ENCODE measurements around the gene NTMT1.

DNA sequence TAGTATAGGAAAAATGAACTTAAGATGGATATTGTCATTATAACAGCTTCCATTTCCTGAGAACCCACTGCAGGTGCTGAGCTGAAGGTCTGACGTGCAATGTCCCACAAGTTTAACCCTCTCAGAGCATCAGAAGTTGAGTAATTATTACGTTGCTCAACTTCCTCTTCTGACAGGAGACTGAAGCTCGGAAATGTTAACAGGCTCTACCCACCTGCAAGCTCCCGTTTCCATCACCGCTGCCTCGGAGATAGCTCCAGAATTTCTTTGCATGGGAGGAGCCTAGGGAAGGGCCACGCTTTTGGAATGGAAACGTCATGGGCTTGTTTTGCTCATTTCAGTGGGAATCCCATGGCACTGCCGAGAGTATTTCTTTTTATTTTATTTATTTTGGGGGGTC is 1.0 kb upstream of the NTMT1 start:
- TF ChIP-seq POLR2A (IDR thresholded peaks at IDR 0.05) (no peak), POLR2AphosphoS5 (IDR thresholded peaks at IDR 0.05) (no peak)
- TF ChIP-seq, protein P1, sequence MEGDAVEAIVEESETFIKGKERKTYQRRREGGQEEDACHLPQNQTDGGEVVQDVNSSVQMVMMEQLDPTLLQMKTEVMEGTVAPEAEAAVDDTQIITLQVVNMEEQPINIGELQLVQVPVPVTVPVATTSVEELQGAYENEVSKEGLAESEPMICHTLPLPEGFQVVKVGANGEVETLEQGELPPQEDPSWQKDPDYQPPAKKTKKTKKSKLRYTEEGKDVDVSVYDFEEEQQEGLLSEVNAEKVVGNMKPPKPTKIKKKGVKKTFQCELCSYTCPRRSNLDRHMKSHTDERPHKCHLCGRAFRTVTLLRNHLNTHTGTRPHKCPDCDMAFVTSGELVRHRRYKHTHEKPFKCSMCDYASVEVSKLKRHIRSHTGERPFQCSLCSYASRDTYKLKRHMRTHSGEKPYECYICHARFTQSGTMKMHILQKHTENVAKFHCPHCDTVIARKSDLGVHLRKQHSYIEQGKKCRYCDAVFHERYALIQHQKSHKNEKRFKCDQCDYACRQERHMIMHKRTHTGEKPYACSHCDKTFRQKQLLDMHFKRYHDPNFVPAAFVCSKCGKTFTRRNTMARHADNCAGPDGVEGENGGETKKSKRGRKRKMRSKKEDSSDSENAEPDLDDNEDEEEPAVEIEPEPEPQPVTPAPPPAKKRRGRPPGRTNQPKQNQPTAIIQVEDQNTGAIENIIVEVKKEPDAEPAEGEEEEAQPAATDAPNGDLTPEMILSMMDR (IDR thresholded peaks at IDR 0.05) = no peak
